Left colon (tissue), 2 donors: Measurements from ENCODE around the gene CRISPLD2. TPM values are rescaled to one million over a fixed set of nuclear protein-coding genes. Genes with fewer than 3 reads are reported as not detected.

Experiments used
- ATAC-seq: fragments of 200-7000 bp; cut with Tn5 transposase; one replicate; pipeline ENCODE4 v1.9.1; 2020; ENCODE audit warnings: mild to moderate bottlenecking, moderate library complexity
- DNase-seq, 2 donors: peaks; one replicate each; pipeline ENCODE4 v3.0.0-alpha.2; 2020
- intact Hi-C, 2 donors: fragments of 100-400 bp; cut with DNase I in 1 of 2; cut with micrococcal nuclease in 1 of 2; formaldehyde crosslinking; loops; one replicate each; pipeline versions ENCODE4 v1.11.2 to v1.14.0; 2022; cut with DNase I, micrococcal nuclease
- total RNA-seq, 2 donors: library from RNA; stranded (reverse); fragmentation: NEBNext Ultra II Directional; extraction: Animal tissue kit (Norgen Biotek cat#: 25700); gene quantifications; one replicate each; pipeline ENCODE4 v1.2.1, GENCODE V29; 2021
- donor health status: DM: no; HTN: no; CAD: no.
- donor health status: DM: yes; HTN: yes; CAD: no.

Gene CRISPLD2
- total RNA-seq, 2 donors from 2014 or later: 27.2 to 31.6 TPM

DNA sequence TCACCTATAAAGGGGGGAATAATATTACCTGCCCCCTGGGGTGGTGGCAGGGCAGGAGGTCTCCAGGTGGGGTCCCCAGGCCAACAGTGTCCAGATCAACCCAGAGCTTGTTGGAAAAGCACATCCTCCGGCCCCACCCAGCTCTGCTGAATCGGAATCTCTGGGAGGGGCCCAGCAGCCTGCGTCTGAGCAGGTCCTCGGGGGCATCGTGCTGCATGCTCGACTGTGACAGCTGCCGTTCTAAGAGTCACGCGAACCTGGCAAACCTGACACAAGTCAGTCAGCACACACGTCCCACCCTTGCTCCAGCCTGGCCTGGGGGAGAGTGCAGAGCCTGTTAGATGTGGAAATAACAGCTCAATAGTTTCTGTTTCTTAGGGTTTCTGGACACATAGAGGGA, 72.3 kb downstream of the CRISPLD2 start:
- DNase-seq (no peak), ATAC-seq (no peak)
- intact Hi-C loops: no loop called here

DNA sequence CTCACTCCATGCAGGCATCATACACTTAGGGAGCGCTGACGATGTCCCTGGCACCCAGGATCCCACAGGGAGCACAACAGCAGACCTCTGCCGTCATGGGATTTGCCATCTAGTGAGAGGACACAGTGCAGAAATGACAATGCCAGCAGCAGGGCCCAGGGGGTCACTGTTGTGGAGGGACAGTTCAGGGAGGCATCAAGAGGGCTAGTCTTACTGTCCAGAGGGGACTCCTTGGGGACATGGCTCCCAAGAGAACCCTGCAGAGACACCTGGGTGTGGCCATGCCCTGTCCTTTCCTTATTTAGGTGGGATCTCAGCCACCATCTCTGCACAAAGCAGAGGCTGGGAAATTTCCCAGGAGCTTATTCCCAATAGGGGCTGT, 73.7 kb downstream of the CRISPLD2 start:
- no peak for DNase-seq
- intact Hi-C loops: no loop called here

DNA sequence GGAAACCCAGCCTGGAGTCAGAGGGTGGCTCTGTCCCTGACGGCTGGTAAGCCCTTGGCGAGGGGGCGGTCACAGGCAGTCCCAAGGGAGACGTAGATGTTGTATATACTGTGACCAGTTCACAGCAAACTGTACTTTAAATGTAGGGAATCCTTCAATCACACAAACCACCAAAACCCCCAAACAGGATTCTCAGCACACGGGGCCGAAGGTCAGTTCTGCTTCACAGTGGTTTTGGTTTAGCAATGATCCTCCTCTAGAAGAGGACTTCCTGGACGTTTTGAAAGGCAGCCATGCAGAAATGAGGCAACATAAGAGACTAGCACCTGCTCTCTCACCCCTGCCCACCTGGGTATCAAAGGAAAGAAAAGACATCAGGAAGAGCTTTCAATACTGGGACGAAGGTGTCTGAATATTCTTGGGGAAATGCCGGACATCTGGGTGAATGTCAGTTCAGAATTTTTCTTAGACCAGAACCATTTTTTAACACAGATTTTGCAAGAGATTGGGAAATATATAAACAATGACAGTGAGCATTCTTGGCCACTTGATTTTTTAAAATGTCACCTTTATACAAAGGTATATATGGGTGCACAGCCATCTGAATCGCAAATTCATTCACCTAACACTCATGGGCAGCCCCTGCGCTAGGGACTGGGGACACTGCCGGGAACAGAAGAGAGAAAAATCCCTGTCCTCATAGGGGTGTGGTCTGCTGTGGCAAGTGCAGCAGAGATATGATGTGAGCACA, 74.2 kb downstream of the CRISPLD2 start:
- ATAC-seq (no peak), DNase-seq (no peak)
- intact Hi-C loops: no loop called here

More for the DNA sequence above, 73.7 kb downstream of the CRISPLD2 start:
- ATAC-seq: no peak

DNA sequence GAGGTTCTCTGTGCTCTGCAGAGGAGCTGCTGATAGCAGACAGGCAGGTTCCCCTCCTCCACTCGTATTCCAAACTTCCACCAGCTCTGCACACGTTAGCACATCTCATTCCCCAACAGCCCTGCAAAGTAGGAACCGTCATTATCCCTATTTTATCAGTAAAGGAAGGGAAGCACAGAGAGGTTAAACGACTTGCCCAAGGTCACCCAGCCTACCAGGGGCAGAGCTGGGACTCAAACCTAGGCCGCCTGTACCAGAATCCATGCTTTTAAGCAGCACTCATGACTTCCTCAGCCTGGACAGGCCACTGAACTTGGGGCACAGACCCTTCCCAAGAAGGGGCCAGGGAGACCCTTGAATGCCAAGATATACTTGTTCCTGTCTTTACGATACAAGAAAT, 75.2 kb downstream of the CRISPLD2 start:
- no peak for ATAC-seq
- intact Hi-C loops: no loop called here
- DNase-seq: no peak

DNA sequence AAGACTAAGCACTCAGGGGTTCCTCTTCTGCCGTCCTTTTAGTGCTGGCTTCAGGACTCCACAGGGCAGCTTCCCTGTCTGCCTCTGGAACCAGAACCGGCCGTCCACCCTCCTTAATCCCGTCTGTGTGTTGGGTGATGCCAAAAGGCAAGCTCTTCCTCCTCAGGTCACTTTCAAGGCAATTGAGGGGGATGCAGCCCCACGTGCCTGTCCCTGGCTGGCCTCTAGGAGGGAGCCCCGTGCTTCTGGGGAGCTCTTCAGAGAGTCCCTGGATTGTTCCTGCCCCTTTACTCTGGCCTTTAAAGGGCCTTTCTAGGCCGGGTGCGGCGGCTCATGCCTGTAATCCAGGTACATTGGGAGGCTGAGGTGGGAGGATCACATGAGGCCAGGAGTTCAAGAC, 77.1 kb downstream of the CRISPLD2 start:
- ATAC-seq: no peak
- no peak for DNase-seq
- intact Hi-C loops: no loop called here

DNA sequence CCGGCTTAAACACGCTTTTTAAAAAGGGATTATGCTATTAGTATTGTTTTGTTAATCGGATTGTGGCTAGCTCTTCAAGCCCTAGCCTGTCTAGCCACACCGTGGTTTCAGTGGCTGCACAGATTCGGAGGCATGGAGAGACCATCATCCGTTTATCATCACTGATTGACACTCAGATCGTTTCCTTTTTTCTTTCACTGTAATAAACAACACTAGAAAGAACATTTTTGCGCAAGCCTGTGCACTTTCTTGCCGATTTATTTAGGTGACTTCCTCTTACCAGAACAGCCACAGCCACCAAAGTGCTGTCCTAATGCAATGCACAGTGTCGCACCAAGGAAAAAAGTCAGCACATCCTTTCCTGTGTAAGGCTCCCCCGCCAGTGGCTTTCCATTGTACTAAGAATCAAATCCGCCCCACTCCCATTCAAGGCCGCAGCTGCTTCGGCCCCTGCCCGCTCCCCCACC, 78.2 kb downstream of the CRISPLD2 start:
- ATAC-seq: no peak
- intact Hi-C loops: no loop called here
- DNase-seq: no peak

DNA sequence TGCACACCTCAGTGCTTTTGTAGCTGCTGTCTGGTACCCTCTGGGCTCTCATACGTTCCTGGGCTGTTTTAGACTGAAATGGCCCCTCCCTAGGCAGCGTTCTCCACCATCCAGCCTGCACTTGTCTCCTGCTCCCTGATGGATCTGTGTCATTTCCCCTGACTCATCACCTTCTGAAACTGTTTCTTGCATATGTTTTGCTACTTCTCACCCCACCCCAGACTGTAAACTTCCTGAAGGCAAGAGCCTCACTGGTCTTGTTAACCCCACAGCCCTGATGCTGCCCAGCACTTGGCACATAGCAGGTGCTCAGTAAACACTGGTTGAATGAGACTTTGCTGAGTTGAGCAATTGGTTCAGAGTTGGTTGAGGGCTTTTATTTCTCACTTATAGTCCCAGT, 78.7 kb downstream of the CRISPLD2 start:
- no peak for ATAC-seq
- no peak for DNase-seq
- intact Hi-C loops: no loop called here

DNA sequence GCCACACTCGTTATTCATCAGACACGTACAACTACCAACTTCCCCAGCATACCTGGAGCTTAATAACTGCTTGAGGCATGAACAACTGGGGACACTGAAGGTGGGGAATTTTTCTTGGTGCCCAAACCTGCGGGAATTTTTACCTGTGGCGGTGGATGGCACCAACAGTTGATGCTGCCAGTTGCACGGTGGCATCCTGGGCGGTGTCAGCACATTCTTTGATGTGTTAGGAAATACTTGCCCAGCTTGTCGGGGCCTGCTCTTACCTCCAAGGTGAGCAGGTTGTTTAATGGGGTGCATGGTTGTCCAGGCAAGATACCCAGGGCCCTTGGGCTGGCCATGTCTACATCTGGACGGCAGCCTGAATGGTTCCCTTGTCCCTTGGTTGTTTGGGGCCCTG, 79.6 kb downstream of the CRISPLD2 start:
- DNase-seq (no peak), ATAC-seq (no peak)
- intact Hi-C loops: no loop called here

DNA sequence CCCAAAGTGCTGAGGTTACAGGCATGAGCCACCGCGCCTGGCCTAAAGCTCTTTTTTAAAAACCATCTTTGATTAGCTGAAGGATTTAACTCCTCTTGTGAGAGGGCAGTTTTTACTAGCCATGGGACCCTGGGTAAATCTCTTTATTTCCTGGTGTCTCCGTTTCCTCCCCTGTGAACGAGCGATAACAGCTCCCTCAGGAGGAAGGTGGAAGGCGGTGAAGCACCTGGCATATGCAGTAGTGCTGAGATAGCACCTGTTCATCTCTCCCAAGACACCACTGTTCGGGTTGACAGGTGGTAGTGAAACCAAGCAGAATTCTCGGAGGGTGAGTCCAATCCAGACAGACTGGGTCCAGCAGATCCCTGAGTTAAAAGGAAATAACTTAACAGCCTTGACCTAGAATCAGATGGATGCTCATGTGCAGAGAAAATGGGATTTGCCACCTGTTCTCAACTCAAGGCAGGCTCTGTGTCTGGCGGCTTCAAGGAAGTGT, 86.2 kb downstream of the CRISPLD2 start:
- no peak for ATAC-seq
- no peak for DNase-seq
- intact Hi-C loops: no loop called here

DNA sequence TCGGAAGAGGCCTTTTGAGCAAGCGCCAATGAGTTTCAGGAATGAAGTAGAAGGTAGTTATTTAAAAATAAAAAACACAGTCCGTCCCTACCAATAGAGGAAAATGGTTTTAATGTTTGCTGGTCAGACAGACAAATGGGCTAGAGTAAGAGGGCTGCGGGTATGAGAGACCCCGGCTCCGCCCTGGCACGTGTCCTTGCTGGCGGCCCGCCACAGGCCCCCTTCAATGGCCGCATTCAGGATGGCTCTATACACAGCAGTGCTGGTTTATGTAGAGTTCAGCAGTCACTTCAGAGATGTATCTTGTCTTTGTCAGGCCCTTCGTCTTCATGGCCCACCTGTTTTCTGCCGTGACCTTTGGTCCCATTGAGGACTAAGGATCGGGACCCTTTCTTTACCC, 87.3 kb downstream of the CRISPLD2 start:
- intact Hi-C loops: no loop called here

DNA sequence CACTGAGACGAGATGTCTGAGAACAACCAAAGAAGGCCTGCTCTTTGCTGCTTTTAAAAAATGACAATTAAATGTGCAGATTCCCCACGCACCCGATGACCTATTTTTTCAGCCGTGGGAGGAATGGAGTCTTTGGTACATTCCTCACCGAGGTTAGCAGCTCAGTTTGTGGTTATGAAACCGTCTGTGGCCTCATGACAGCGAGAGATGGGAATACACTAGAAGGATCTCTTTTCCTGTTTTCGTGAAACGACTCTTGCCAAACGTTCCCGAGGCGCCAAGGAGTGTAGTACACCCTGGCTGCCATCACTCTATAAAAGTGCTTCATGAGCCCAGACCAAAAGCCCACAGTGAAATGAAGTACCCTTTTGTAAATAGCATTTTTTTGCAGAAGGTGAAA, 87.8 kb downstream of the CRISPLD2 start:
- intact Hi-C loops: no loop called here
- DNase-seq: no peak
- no peak for ATAC-seq

More for the DNA sequence above, 87.3 kb downstream of the CRISPLD2 start:
- DNase-seq (no peak), ATAC-seq (no peak)

DNA sequence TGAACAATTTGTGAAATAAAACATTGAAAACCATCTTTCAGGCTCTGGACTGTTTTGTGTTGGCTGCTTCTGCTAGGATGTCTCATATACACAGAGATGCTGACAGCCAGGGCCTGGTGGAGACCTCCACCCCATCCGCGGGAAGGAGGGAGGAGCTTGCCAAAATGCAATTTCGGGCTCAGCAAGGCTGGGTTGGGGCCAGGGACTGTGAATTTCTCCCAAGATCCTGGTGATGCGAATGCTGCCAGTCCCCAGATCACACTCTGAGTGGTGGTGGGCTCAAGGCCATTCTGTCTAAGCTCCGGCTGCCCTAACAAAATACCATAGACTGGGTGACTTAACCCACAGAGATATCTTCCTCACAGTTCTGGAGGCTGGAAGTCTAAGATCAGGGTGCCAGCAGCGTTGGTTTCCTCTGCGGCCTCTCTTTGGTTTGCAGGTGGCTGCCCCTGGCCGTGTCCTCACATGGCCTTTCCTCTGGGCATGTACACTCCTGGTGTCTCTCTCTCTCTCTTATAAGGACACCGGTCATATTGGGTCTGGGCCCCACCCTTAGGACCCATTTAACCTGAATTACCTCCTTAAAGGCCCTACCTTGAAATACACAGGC, 89.8 kb downstream of the CRISPLD2 start:
- ATAC-seq (peak; percentile 24), DNase-seq (no peak)
- intact Hi-C loops: no loop called here

DNA sequence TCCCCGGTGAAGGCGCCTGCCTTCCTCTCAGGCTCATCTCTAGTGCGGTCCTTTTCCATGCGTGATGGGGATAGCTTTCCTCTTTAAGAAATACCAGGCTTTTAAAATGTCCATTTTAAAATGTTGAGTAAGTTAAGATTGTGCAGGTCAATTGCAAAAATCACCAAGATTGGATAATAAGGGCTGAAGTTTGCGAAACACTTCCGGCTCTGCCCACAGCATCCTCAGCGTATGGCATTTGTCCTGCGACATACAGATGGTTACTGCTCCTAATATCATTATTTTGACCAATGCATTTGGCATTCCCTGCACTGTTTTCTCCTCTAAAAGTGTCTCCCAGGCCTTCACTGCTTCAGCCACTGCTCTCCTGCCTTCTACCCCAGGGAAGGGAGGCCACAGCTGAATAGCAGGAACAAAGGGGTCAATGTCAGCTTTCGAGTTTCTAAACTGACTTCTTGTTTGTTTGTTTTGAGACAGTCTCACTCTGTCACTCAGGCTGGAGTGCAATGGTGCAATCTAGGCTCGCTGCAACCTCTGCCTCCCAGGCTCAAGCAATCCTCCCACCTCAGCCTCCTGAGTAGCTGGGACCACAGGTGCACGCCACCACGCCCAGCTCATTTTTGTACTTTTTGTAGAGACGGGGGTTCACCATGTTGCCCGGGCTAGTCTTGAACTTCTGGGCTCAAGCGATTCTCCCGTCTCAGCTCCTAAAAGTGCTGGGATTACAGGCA, 91.9 kb downstream of the CRISPLD2 start:
- ATAC-seq: no peak
- intact Hi-C loops: no loop called here
- no peak for DNase-seq

DNA sequence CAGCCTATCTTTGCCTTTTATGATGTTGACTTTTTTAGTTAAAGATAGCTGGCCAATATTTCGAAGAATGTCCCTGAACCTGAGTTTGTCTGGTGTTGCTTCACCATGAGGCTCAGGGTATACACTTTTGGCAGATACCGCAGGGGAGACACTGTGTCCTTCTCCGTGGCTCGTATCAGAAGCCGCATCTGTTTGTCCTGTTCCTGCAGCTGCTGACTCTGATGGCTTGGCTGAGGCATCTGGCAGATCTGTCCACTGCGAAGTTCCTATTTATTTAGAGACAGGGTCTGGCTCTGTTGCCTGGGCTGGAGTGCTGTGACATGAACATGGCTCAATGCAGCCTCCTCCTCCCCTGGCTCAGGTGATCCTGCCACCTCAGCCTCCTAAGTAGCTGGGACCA, 93.5 kb downstream of the CRISPLD2 start:
- peak in 1 of 2 donors; percentile 43 for DNase-seq
- ATAC-seq: peak; percentile 24

DNA sequence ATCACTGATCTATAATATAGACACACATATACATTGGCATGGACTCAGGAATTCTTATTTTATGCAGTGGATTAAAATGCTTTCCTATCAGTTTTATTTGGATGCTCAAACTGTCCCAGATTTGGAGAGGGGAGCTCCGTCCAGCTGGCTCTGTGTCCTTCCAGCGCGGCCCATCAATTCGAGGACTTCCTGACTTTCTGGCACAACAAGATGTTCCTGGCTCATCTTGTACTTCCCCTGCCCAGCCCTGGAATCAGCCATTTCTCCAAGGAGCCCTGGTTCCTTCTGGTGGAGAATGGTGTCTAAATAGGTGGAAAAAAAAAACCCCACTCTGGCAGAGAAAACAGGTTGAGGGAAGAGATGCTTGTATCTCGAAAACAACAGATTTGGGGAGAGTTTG, 94.5 kb downstream of the CRISPLD2 start:
- no peak for DNase-seq
- intact Hi-C loops: no loop called here
- ATAC-seq: no peak

More for the DNA sequence above, 93.5 kb downstream of the CRISPLD2 start:
- intact Hi-C loops: no loop called here

DNA sequence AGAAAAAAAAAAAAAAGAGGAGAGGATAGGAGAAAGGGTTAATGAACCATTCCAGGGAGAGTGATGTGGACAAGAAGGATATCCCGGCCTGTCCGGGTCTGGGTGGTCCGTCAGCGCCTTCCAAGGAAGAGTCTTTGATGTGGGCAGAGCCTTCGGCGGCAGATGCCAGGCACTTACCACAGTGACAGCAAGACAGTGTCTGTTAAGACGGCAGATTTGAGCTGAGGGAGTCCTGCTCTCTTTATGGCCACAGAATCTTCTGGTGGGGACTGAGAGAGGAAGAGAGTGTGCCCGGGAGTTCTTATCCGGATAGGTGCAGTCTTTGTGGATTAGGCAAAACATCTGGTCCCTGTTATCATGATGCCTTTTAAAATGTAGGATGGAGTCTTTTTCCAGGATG, 96.4 kb downstream of the CRISPLD2 start:
- intact Hi-C loops: no loop called here
- ATAC-seq (no peak), DNase-seq (no peak)

DNA sequence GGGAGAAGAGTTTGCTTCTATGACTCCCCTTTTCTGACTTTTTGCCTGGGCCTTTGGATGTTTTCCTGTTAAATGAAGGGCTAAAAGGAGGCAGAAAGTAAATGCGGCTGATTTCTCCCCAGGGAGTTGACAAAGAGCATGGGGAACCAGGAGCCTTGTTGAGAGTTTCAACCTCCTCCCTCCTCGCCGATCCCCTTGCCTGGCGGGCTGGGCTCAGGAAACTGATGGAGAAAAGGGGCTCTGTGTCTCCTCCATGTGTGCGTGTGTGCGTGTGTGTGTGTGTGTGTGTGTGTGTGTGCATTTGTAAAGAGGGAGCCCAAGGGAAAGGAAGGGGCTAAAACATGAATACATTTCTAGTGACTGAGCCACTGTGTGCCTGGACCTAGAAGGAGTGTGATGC, 97.1 kb downstream of the CRISPLD2 start:
- DNase-seq: no peak
- intact Hi-C loops: no loop called here
- no peak for ATAC-seq

DNA sequence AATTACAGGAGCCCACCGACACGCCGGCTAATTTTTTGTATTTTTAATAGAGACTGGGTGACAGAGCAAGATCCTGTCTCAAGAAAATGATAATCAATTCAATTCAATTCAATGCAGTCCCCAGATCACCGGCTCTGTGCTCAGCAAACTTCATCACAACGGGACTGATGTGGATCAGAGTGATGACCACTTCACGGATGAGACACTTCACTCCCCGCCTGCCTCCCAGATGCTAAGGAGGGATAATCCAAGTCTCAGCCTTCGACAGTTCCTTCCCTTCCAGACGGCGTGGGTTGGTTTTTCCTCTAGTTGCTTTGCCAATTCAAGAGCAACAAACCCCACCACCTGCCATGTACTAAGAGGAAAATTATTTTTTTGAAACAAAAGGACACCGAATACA, 97.7 kb downstream of the CRISPLD2 start:
- no peak for ATAC-seq
- no peak for DNase-seq
- intact Hi-C loops: no loop called here

DNA sequence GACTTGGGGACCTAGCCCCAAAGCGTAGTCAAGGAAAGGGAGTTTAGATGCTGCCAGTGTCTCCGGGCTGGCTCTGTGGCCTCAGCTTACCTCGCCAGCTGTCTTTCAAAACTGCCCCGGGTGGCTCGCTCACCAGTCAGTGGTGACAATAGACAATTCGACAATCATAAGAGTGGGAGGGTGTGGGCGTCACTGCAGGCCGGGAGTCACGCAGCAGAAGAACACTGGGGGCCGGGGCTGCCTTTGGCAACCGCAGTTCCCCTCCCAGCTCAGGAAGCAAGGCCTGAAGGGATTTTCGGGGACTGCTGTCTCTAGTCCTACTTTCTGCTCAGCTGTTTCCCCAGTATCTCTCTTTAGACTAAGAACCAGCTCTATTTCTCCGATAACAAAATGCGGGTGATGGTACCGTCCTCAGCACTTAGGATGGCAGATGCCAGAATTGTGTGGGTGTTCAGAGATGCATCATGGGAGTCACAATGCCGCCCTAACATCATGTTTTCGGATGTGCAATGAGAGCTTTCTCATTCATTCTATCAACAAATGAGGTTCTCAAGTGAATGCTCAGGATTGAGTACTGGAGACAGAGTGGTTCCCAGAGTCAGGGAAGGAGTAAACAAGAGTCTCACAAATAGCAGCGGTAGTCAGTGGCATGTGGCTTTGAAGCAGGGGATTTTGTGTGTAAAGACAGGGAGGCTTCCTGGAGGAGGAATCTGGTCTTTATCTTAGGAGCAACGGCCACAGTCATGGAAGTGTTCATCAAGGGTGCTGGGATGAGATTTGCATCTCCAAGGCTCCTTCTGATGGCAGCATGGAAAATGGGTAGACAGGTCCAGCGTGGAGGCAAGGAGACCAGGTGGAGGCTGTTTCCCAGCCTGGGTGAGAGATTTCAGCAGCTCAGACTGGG, 98.5 kb downstream of the CRISPLD2 start:
- DNase-seq: no peak
- intact Hi-C loops: no loop called here
- no peak for ATAC-seq
